Measurements from ENCODE around the gene TEKT5.
"Not testable (repeated sequence)": the region's sequence is repeated elsewhere in the genome, so short reads cannot be mapped to it uniquely, and the experiment has no call there.

TEKT5 gene

DNA sequence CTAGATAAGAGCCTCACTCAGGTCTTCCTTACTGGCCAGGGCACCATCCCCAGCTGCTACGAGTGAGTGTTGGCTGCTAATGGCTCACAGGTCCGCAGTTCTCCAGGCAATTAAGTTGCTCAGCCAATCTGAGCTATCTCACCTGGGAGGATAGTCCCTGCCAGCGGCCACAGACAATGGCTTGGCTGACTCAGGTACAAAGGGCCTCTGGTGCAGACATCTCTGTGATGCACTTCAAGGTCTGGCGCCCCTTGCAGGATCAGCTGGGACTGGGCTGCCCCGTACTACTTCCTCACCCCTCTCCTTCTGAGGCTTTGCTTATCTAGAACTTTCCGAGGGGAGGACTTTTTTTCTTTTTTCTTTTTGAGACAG is 65.2 kb downstream of the TEKT5 start:
- DNase-seq: no peak

DNA sequence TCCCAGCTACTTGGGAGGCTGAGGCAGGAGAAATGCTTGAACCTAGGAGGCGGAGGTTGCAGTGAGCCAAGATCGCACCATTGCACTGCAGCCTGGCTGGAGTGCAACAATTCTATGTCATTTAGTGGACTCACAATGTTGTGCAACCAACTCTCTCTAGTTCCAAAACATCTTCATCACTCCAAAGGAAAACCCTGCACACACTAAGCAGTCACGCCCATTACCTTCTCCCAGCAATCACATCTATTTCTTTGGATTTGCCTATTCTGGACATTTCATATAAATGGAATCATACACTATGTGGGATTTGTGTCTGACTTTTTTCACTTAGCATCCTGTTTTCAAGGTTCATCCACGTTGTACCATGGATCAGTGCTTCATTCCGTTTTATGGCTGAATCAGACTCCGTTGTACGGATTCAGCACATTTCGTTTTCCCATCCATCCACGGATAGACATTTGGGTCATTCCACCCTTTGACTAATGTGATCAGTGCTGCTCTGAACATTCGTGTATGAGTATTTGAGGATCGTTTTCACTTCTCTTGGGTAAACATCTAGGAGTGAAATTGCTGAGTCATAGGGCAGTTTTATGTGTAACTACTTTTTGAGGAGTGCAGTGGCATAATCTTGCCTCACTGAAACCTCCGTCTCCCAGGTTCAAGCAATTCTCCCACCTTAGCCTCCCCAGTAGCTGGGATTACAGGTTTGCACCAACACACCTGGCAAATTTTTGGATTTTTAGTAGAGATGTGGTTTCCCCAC is 69.0 kb downstream of the TEKT5 start:
- no peak for DNase-seq

DNA sequence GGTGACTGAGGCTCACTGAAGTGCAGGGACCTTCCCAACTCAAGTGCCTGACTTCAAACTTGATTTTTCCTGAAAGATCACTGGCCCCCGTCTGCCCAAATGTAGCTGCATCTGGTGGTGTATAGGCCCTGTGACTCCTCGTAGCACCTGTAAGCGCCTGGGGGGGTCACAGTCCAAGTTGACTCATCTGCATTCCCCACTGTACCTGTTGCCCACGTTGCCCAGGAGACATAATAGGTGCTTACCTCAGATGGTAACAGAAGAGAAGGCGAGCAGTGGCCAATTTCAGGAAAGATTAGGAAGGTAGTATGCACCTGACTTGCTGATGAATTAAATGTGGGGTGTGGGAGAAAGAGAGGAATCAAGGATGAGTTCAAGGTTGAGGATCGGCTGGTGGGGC is 70.2 kb downstream of the TEKT5 start:
- no peak for DNase-seq

DNA sequence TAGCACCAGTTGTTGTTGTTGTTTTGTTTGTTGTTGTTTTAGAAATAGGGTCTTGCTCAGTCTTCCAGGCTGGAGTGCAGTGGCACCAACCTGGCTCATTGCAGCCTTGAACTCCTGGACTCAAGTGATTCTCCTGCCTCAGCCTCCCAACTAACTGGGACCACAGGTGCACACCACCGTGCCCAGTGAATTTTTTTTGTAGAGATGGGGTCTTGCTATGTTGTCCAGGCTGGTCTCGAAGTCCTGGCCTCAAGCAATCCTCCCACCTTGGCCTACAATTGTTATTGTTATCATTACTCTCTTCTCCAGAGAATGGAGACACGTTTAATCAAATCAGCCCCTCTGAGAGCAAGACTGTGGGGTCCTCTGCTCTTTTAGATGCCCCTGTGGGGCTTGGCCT is 71.7 kb downstream of the TEKT5 start:
- DNase-seq: no peak

DNA sequence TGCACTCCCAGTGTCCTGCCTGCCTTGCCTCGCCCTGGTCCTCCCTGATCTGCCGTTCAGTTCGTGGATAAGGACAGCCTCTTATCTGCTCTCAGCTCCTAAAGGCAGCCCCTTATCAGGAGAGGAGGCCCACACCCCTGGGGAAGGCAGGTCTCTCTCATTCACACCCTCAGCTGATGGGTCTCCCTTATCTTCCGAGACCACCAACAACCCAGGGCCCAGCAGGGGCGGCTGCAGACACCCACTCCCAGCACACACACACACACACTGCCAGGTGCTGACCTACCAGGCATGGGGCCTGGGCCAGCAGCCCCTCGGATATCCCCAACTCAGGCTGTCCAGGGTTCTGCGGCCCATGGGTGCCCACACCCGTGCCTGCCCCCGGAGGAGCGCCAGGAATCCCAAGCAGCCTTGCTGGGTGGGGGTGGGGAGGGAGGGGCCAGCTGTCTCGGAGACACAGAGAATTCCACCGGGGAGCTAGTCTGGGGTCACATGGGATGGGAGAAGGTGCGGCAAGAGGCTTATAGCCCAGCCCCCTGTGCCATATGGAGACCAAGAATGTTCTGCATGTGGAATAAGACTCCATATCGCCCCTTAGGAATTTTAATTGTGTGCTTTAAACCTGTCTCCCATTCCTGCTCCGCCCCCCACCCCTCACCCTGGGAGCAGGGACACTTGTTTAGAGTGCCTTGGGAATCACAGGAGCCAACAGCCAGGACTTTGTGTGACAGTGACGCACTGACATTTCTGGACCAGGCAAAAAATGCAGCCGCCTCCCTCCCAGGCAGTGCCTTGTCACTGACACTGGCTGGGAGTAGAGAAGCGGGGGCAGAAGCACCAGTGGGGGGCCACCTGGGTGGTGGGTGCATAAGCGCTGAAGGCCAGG is 72.5 kb downstream of the TEKT5 start:
- DNase-seq: no peak

DNA sequence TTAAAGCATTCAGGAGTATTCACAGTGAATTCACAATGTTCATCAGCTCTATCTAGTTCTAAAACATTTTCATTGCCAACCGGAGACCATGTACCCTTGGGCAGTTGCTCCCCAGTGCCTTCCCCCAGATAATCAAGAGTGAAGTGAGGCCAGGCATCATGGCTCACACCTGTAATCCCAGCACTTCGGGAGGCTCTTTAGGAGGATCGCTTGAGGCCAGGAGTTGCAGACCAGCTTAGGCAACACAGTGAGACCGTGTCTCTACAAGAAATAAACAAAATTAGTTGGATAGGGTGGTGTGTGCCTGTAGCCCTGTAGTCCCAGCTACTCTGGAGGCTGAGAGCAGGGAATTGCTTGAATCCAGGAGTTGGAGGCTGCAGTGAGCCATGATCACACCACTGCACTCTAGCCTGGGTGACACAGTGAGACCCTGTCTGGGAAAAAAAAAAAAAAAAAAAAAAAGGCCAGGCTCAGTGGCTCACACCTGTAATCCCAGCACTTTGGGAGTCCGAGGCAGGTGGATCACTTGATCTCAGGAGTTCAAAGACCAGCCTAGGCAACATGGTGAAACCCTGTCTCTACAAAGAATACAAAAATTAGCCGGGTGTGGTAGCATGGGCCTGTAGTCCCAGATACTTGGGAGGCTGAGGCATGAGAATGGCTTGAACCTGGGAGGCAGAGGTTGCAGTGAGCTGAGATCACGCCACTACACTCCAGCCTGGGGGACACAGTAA is 73.3 kb downstream of the TEKT5 start:
- not testable (repeated sequence) for DNase-seq

DNA sequence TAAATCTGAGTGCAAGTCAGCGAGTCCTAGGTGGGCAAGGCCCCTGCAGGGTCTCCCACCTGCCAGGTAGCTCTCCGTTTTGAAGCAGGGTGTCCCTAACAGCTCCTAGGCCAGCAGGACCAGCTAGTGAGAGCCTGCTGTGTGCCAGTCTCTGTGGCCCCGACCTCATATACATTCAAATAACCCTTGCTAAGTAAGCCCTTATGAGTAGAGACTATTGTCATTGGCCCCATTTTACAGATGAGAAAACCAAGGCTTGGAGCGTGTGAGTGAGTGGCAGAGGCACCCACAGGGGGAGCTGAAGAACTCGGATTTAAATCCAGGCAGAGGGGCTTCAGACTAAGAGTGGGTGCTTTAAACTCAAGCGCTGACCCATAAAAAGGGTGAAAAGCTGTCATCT is 74.6 kb downstream of the TEKT5 start:
- no peak for DNase-seq

DNA sequence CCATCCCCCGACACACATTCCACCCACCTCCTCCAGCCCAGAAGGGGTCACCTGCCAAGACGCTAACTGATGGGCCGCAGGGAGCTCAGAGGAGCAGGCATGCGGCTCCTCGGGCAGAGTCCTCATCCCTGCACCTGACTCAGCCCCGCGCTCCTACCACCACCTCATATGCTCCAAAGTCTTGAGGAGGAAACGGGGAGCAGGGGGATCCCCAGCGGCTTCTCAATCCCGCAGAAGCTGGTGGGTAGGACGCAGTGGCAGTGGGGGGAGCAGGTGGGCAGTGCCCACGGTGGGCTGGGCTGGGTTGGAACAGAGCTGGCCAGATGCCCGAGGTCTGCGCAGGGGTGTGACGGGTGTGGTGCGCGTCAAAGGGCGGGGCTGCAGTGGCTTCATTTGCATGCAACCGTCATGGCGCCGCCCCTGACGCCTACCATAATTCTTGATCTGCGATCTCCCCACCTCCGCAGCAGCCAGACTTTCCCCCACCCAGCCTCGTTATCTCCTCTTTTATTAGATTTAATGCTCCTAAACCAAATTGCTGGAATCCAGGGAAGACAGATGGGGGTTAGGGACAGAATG is 75.4 kb downstream of the TEKT5 start:
- no peak for DNase-seq

DNA sequence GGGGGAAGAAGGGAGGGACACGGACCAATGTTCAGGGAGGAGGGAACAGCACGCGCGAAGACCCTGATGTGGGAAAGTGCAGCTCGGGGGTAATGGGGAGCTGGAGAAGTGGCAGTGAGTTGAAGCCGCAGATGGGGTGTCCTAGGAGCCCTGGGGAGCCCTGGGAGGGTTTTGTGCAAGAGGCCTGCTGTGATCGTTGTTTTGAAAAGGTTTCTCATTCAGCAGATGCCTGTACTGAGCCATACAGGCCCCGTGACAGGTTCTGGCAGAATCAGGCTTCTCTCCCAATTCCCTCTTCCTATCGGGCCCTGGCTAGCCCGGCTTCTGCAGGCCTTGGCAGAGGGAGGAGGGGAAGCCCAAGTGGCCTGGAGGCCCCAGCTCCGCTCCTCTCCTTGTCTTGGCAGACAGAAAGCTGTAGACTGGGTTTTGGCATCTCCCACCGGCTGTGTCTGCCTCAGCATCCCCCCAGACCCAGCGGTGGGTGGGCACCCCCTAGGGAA is 76.0 kb downstream of the TEKT5 start:
- no peak for DNase-seq

DNA sequence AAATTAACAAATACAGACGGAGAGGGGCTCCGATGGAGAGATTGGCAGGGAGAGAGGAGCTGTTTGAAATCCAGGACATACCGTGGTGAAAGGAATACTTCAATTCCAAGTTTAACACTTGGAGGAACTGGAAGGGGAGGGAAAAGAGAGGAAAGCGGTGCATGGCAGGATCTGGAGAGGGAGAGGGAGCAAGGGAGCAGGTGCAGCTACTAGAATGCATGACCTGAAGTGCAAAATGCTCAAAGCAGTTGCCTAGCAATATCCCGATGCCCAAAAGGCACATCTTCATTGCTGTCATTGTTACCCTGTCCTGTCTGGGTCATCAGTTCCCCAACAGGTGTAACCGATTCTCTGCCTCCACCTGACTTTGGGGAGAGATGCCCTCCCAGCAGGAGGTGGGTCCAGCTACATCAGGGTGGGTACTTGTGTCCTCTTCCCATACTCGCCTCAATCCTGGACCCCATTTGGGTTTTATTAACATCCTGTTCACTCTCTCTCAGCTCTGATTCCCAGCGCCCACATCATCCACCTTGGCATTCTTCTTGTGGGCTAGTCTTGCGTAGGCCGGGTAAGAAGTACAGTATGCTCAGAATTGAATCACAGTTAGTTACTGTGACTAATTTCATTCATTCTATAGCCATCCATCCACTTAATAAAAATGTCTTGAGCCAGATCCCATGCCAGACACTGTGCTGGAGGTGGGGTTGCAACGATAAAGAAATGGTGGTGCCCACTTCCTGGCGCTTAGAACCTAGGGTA is 76.9 kb downstream of the TEKT5 start:
- no peak for DNase-seq

DNA sequence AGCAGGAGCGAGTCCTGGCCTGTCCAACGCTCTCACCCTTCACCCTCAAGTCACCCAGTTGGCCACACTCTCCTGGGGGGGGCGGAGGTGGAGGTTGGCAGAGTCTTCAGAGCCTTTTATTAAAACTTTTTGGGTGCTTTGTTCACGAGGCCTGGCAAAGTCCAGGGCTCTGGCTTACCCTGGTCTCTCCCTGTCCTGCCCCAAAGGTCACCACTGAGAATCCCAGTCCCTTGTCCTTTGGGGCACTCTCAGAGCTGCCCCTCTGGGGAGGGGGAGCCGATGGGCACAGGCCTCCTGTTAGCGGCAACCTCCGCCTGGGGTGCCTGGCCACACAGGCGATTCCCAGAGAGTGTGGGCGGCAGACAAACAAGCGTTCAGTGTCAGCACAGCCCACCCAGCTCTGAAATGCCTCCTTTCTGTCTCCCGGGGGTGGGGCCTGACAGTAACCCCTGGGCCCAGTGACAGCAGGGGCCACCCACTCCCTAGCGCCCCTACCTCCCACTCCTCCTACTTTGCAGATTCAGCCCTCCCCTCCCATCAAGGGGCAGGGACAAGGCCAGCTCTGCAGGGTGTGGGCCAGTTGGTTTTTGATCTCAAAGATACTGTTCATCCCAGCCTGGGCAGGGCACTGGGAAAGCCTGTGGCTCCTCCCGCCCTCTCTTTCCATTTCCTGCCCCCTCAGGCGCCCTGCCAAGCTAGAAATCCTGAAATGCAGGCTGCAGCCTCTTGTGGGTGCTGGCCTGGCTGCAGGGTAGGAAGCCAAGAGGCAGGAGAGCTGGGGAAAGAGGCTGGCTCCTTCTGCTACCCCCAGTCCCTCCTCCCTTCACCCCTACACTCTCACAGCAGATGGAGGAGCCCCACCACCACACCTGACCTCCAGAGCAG is 77.7 kb downstream of the TEKT5 start:
- no peak for DNase-seq

DNA sequence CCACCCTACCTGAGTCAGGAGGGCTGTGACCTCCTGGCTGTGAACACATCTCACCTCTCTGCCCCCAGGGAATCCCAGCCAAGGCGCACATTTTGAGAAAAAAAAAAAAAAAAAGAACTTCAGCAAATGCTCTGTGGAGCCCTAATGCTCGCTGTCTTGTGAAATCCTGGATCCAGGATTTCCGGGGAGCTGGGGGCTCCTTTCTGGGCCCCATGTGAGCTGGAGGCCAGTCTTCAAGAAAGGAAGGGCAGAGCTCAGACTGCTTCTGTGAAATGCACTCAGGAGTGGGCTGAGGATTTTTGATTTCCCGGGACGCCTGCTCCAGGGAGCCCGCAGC is 78.3 kb downstream of the TEKT5 start:
- no peak for DNase-seq

DNA sequence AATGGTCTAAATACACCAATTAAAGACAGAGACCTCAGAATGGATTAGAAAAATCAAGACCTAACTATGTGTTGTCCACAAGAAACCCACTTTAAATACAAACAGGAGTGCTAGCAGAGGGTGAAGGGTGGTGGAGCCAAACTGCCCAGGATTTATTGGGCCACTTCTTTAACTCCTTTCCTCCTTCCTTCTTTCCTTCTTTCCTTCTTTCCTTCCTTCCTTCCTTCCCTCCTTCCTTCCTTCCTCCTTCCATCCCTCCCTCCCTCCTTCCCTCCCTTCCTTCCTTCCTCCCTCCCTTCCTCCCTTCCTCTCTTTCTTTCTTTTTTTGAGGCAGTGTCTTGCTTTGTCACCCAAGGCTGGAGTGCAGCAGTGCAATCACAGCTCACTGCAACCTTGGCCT is 80.0 kb downstream of the TEKT5 start:
- no peak for DNase-seq

DNA sequence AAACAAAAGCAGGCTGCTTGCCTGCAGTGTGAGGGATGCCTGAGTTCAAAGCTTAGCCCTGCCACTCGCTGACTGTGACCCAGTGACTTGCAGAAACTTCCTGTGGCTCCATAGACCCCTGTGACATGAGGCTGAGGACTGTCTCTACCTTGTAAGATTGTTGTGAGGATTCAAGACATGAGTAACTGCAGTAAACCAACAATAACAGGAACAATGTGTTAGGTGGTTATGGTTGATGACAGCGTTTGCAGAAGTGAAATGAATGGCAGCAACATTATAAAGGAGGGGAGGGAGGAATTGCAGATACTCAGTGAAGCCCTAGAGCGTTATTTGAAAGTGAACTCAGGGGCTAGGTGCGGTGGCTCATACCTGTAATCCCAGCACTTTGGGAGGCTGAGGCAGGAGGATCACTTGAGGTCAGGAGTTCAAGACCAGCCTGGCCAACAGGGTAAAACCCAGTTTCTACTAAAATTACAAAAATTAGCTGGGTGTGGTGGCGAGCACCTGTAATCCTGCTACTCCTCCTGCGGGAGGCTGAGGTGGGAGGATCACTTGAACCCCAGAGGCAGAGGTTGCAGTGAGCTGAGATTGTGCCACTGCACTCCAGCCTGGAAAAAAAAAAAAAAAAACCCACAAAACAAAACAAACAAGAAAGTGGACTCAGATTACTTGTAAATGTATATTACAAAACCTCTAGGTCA is 80.8 kb downstream of the TEKT5 start:
- DNase-seq: no peak

DNA sequence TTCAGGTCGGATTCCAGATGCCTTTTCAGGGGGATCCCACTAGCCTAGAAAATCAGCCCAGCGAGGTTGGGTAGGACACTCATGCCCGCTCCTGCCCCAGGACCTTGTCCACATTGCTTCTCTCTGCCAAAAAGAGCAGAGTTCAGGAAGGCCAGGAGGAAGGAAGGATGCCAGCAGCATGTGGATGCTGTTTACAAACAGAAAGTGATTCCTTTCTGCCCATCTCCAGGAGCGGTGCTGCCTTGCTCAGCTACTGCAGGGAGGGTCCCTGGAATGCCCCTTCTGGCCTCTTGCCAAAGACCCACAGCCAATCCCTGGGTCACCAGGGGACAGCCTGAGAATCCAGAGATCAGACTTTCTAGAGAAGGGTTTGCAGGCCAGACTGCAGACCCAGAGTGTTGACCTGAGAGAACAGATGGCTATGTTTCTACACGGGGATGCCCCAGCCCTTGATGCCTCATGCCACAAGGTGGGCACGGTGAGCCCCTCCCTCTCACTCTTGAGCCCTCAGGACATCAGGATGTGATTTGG is 82.0 kb downstream of the TEKT5 start:
- DNase-seq: no peak

DNA sequence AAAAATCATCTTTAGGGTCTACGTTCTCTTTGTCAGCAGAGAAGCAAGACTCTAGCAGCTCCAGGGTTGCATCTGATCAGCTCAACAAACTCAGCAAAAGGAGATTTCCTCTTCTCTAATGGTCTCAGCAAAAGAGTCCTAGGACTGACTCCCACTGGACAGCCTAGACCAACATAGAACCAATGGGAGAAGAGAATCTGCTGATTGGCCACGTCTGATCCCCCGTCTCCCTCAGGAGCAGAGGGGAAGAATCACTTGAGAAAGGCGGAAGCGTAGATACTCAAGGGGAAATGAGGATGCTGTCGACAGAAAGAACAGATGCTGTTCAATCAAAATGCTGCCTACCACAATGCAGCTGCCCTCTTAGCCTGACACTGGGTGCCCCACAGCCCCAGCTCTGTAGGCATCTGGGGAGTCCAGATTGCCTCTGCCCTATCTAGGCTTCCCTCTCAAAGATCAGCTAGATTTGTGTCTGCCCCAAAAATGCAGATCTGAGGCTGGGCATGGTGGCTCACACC is 82.8 kb downstream of the TEKT5 start:
- no peak for DNase-seq

DNA sequence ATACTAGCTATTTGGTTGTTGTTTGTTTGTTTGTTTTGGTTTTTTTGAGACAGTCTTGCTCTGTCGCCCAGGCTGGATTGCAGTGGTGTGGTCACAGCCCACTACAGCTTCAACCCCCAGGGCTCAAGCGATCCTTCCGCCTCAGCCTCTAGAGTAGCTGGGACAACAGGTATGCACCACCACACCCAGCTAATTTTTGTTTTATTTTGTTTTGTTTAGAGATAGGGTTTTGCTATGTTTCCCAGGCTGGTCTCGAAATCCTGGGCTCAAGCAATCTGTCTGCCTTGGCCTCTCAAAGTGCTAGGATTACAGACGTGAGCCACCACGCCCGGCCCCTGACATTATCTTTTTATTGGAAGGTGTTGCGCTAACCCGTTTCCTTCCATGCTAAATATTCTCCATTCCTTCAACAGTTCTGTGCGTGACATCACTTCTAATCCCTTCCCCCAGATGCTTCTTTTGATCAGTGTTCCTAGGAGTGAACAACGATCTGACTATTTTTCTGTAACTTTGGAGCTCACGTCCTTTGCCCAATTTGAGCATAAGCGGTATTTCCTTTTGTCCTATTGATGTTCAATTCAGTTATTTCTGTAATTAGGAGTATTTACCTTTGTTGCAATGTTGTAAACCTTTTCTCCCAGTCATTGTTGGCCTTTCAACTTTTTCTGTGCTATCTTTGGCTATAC is 84.1 kb downstream of the TEKT5 start:
- DNase-seq: no peak

DNA sequence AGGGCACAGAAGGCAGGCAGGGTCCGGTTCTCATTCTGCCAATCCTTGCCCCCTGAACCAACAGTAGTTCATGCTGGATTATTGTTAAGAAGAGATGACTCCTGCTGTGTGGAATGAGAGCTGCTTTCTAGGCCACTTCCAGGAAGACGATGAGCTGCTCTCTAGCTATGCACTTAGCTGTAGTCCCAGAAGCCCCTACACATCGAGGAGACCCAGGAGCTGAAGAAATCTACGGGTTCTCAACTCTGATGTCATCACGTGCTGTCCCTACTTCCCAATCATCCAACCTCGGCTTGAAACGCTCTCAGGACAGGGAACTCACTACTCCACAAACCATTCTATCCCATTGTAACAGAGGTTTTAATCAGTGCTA is 85.3 kb downstream of the TEKT5 start:
- no peak for DNase-seq

DNA sequence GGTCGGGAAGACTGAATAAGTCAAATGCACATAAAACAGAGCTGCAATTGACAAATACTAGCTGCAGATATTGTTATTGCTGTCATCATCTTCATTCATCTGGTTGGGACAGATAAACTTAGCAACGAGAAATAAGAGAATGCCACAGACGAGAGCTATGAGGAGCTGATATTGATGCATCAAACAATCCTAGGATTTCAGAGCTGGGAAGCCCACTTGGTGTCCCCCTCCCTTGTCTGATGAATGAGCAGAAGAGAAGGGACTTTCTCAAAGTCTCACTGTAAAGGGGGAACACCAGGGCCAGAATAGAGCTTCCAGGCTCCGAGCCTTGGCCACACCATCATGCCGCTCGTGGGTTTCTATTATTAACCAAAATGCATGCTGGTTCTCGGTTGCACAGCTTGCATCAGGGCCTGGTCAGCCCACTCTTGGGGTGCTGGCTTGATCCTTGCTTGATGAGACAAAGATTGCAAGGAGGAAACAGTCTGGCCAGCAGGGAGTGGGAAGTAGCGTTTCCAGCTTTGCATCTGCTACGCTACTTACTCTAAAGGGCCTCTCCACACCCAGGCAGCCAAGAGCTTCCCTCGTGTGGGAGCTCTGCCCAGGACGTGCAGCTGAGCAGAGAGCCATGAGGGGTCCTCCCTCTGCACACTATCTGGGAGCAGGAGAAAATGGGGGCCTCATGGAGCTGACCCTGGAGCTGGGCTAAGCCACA is 85.9 kb downstream of the TEKT5 start:
- no peak for DNase-seq
